ENCODE data around the gene DAGLA.

DNA sequence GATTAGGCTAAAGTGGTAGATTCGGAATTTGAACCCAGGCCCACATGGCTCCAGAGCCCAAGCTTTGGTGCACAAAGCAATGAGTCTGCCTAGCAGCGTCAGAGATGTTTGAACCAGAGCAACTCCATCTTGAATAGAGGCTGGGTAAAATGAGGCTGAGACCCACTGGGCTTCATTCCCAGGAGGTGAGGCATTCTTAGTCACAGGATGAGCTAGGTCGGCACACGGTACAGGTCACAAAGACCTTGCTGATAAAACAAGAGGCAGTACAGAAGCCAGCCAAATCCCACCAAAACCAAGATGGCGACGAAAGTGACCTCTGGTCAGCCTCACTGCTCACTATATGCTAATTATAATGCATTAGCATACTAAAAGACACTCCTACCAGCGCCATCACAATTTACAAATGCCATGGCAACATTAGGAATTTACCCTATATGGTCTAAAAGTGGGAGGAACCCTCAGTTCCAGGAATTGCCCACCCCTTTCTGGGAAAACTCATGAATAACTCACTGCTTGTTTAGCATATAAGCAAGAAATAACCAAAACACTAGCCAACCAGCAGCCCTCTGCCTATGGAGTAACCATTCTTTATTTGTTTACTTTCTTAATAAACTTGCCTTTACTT lies 40.3 kb upstream of the DAGLA start:
- TF ChIP-seq, protein P1, sequence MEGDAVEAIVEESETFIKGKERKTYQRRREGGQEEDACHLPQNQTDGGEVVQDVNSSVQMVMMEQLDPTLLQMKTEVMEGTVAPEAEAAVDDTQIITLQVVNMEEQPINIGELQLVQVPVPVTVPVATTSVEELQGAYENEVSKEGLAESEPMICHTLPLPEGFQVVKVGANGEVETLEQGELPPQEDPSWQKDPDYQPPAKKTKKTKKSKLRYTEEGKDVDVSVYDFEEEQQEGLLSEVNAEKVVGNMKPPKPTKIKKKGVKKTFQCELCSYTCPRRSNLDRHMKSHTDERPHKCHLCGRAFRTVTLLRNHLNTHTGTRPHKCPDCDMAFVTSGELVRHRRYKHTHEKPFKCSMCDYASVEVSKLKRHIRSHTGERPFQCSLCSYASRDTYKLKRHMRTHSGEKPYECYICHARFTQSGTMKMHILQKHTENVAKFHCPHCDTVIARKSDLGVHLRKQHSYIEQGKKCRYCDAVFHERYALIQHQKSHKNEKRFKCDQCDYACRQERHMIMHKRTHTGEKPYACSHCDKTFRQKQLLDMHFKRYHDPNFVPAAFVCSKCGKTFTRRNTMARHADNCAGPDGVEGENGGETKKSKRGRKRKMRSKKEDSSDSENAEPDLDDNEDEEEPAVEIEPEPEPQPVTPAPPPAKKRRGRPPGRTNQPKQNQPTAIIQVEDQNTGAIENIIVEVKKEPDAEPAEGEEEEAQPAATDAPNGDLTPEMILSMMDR (IDR thresholded peaks at IDR 0.05), result no peak
- TF ChIP-seq POLR2A (IDR thresholded peaks at IDR 0.05), result no peak
- TF ChIP-seq POLR2AphosphoS5 (IDR thresholded peaks at IDR 0.05), result no peak
